ENCODE measurements around the gene PBOV1.
A peak's percentile ranks its signal among the peaks of the same experiment; 100 is the strongest.

Gene PBOV1

GRCh38 chr6:138239774-138240173 is 21.5 kb upstream of the PBOV1 start:
- no peak for DNase-seq (ENCODE audit: low read depth, low spot score)
- Histone ChIP-seq H3K27ac (ENCODE audit: low read length) (no peak overlapping the region), H3K4me3 (ENCODE audit: low read length) (no peak overlapping the region), H3K27me3 (ENCODE audit: control insufficient read depth, insufficient read depth, low read length) (no peaks in the 10 kb centered on the region), H3K36me3 (ENCODE audit: control insufficient read depth, insufficient read depth, low read length) (no peaks in the 10 kb centered on the region), H3K9me3 (ENCODE audit: control insufficient read depth, insufficient read depth, low read length) (no peaks in the 10 kb centered on the region), H3K4me1 (ENCODE audit: control insufficient read depth, insufficient read depth, low read length) (peaks cover 2% of the 10 kb centered on the region; the same call in 1 of the 2 replicates)
- WGBS (ENCODE audit: insufficient coverage, insufficient read length) = no CpG with 5 or more reads among the region's 1 CpG

- Histone ChIP-seq H3K9me3 (ENCODE audit: control insufficient read depth, insufficient read depth, low read length) (no peaks in the 10 kb centered on the region), H3K4me3 (ENCODE audit: low read length) (no peak overlapping the region), H3K27me3 (ENCODE audit: control insufficient read depth, insufficient read depth, low read length) (no peaks in the 10 kb centered on the region), H3K36me3 (ENCODE audit: control insufficient read depth, insufficient read depth, low read length) (no peaks in the 10 kb centered on the region), H3K27ac (ENCODE audit: low read length) (no peak overlapping the region), H3K4me1 (ENCODE audit: control insufficient read depth, insufficient read depth, low read length) (peaks cover 2% of the 10 kb centered on the region; the same call in 1 of the 2 replicates)
- no CpG with 5 or more reads among the region's 6 CpGs for WGBS (ENCODE audit: insufficient coverage, insufficient read length)
- no peak for DNase-seq (ENCODE audit: low read depth, low spot score)
Observed at GRCh38 chr6:138238368-138238767, 20.1 kb upstream of the PBOV1 start.

GRCh38 chr6:138237463-138237862 is 19.2 kb upstream of the PBOV1 start:
- WGBS (ENCODE audit: insufficient coverage, insufficient read length) = no CpG with 5 or more reads among the region's 2 CpGs
- no peak overlapping the region for H3K27ac ChIP-seq (ENCODE audit: low read length)
- H3K9me3 ChIP-seq (ENCODE audit: control insufficient read depth, insufficient read depth, low read length) = no peaks in the 10 kb centered on the region
- no peak overlapping the region for H3K4me3 ChIP-seq (ENCODE audit: low read length)
- no peaks in the 10 kb centered on the region for H3K36me3 ChIP-seq (ENCODE audit: control insufficient read depth, insufficient read depth, low read length)
- peaks cover 2% of the 10 kb centered on the region; the same call in 1 of the 2 replicates for H3K4me1 ChIP-seq (ENCODE audit: control insufficient read depth, insufficient read depth, low read length)
- DNase-seq (ENCODE audit: low read depth, low spot score) = peak; percentile 9
- no peaks in the 10 kb centered on the region for H3K27me3 ChIP-seq (ENCODE audit: control insufficient read depth, insufficient read depth, low read length)

GRCh38 chr6:138235693-138236092 is 17.4 kb upstream of the PBOV1 start:
- no peak for DNase-seq (ENCODE audit: low read depth, low spot score)
- H3K4me3 ChIP-seq (ENCODE audit: low read length) = no peak overlapping the region
- H3K9me3 ChIP-seq (ENCODE audit: control insufficient read depth, insufficient read depth, low read length) = no peaks in the 10 kb centered on the region
- H3K36me3 ChIP-seq (ENCODE audit: control insufficient read depth, insufficient read depth, low read length) = no peaks in the 10 kb centered on the region
- H3K4me1 ChIP-seq (ENCODE audit: control insufficient read depth, insufficient read depth, low read length) = peaks cover 2% of the 10 kb centered on the region; the same call in 1 of the 2 replicates
- no CpG with 5 or more reads among the region's 1 CpG for WGBS (ENCODE audit: insufficient coverage, insufficient read length)
- H3K27me3 ChIP-seq (ENCODE audit: control insufficient read depth, insufficient read depth, low read length) = no peaks in the 10 kb centered on the region
- no peak overlapping the region for H3K27ac ChIP-seq (ENCODE audit: low read length)

- Histone ChIP-seq H3K36me3 (ENCODE audit: control insufficient read depth, insufficient read depth, low read length) (no peaks in the 10 kb centered on the region), H3K9me3 (ENCODE audit: control insufficient read depth, insufficient read depth, low read length) (no peaks in the 10 kb centered on the region), H3K27ac (ENCODE audit: low read length) (no peak overlapping the region), H3K27me3 (ENCODE audit: control insufficient read depth, insufficient read depth, low read length) (no peaks in the 10 kb centered on the region), H3K4me3 (ENCODE audit: low read length) (no peak overlapping the region), H3K4me1 (ENCODE audit: control insufficient read depth, insufficient read depth, low read length) (peaks cover 2% of the 10 kb centered on the region; the same call in 1 of the 2 replicates)
- WGBS (ENCODE audit: insufficient coverage, insufficient read length) = no CpG with 5 or more reads among the region's 1 CpG
- DNase-seq (ENCODE audit: low read depth, low spot score) = no peak
Observed at GRCh38 chr6:138235205-138235604, 16.9 kb upstream of the PBOV1 start.

- no CpG with 5 or more reads among the region's 2 CpGs for WGBS (ENCODE audit: insufficient coverage, insufficient read length)
- no peak overlapping the region for H3K27ac ChIP-seq (ENCODE audit: low read length)
- no peaks in the 10 kb centered on the region for H3K9me3 ChIP-seq (ENCODE audit: control insufficient read depth, insufficient read depth, low read length)
- no peaks in the 10 kb centered on the region for H3K36me3 ChIP-seq (ENCODE audit: control insufficient read depth, insufficient read depth, low read length)
- no peaks in the 10 kb centered on the region for H3K27me3 ChIP-seq (ENCODE audit: control insufficient read depth, insufficient read depth, low read length)
- no peak overlapping the region for H3K4me3 ChIP-seq (ENCODE audit: low read length)
- DNase-seq (ENCODE audit: low read depth, low spot score) = no peak
- H3K4me1 ChIP-seq (ENCODE audit: control insufficient read depth, insufficient read depth, low read length) = peaks cover 2% of the 10 kb centered on the region; the same call in 1 of the 2 replicates
Observed at GRCh38 chr6:138234363-138234762, 16.1 kb upstream of the PBOV1 start.

GRCh38 chr6:138231381-138231886 is 13.1 kb upstream of the PBOV1 start:
- WGBS (ENCODE audit: insufficient coverage, insufficient read length) = no CpG with 5 or more reads among the region's 4 CpGs

GRCh38 chr6:138230759-138231380 is 12.6 kb upstream of the PBOV1 start:
- no peak overlapping the region for H3K4me3 ChIP-seq (ENCODE audit: low read length)
- no peaks in the 10 kb centered on the region for H3K9me3 ChIP-seq (ENCODE audit: control insufficient read depth, insufficient read depth, low read length)
- no peak for DNase-seq (ENCODE audit: low read depth, low spot score)
- no peaks in the 10 kb centered on the region for H3K36me3 ChIP-seq (ENCODE audit: control insufficient read depth, insufficient read depth, low read length)
- no peak overlapping the region for H3K27ac ChIP-seq (ENCODE audit: low read length)
- no CpG with 5 or more reads among the region's 3 CpGs for WGBS (ENCODE audit: insufficient coverage, insufficient read length)
- H3K4me1 ChIP-seq (ENCODE audit: control insufficient read depth, insufficient read depth, low read length) = no peaks in the 10 kb centered on the region
- no peaks in the 10 kb centered on the region for H3K27me3 ChIP-seq (ENCODE audit: control insufficient read depth, insufficient read depth, low read length)

More at GRCh38 chr6:138231381-138231886, 13.1 kb upstream of the PBOV1 start:
- DNase-seq (ENCODE audit: low read depth, low spot score) = no peak
- Histone ChIP-seq H3K27ac (ENCODE audit: low read length) (no peak overlapping the region), H3K4me1 (ENCODE audit: control insufficient read depth, insufficient read depth, low read length) (no peaks in the 10 kb centered on the region), H3K27me3 (ENCODE audit: control insufficient read depth, insufficient read depth, low read length) (no peaks in the 10 kb centered on the region), H3K36me3 (ENCODE audit: control insufficient read depth, insufficient read depth, low read length) (no peaks in the 10 kb centered on the region), H3K4me3 (ENCODE audit: low read length) (no peak overlapping the region), H3K9me3 (ENCODE audit: control insufficient read depth, insufficient read depth, low read length) (no peaks in the 10 kb centered on the region)

GRCh38 chr6:138230221-138230620 is 11.9 kb upstream of the PBOV1 start:
- Histone ChIP-seq H3K36me3 (ENCODE audit: control insufficient read depth, insufficient read depth, low read length) (no peaks in the 10 kb centered on the region), H3K4me3 (ENCODE audit: low read length) (no peak overlapping the region), H3K27ac (ENCODE audit: low read length) (no peak overlapping the region), H3K4me1 (ENCODE audit: control insufficient read depth, insufficient read depth, low read length) (no peaks in the 10 kb centered on the region), H3K27me3 (ENCODE audit: control insufficient read depth, insufficient read depth, low read length) (no peaks in the 10 kb centered on the region), H3K9me3 (ENCODE audit: control insufficient read depth, insufficient read depth, low read length) (no peaks in the 10 kb centered on the region)
- DNase-seq (ENCODE audit: low read depth, low spot score) = no peak

GRCh38 chr6:138229663-138230179 is 11.4 kb upstream of the PBOV1 start:
- Histone ChIP-seq H3K36me3 (ENCODE audit: control insufficient read depth, insufficient read depth, low read length) (no peaks in the 10 kb centered on the region), H3K27me3 (ENCODE audit: control insufficient read depth, insufficient read depth, low read length) (no peaks in the 10 kb centered on the region), H3K4me1 (ENCODE audit: control insufficient read depth, insufficient read depth, low read length) (no peaks in the 10 kb centered on the region), H3K27ac (ENCODE audit: low read length) (no peak overlapping the region), H3K4me3 (ENCODE audit: low read length) (no peak overlapping the region), H3K9me3 (ENCODE audit: control insufficient read depth, insufficient read depth, low read length) (no peaks in the 10 kb centered on the region)
- no CpG with 5 or more reads among the region's 11 CpGs for WGBS (ENCODE audit: insufficient coverage, insufficient read length)
- no peak for DNase-seq (ENCODE audit: low read depth, low spot score)

- H3K27ac ChIP-seq (ENCODE audit: low read length) = no peak overlapping the region
Observed at GRCh38 chr6:138229072-138229471, 10.8 kb upstream of the PBOV1 start.

More at GRCh38 chr6:138229072-138229471, 10.8 kb upstream of the PBOV1 start:
- H3K27me3 ChIP-seq (ENCODE audit: control insufficient read depth, insufficient read depth, low read length) = no peaks in the 10 kb centered on the region
- no peak overlapping the region for H3K4me3 ChIP-seq (ENCODE audit: low read length)
- no CpG with 5 or more reads among the region's 4 CpGs for WGBS (ENCODE audit: insufficient coverage, insufficient read length)
- no peaks in the 10 kb centered on the region for H3K36me3 ChIP-seq (ENCODE audit: control insufficient read depth, insufficient read depth, low read length)
- H3K4me1 ChIP-seq (ENCODE audit: control insufficient read depth, insufficient read depth, low read length) = no peaks in the 10 kb centered on the region
- no peak for DNase-seq (ENCODE audit: low read depth, low spot score)
- no peaks in the 10 kb centered on the region for H3K9me3 ChIP-seq (ENCODE audit: control insufficient read depth, insufficient read depth, low read length)
